HG03135 (cell line): Measurements from ENCODE around the gene TEX29.

ENCODE experiments used
- ATAC-seq: cut with Tn5 transposase; IDR thresholded peaks from one replicate; pipeline ENCODE4 v1.9.1; 2021; ENCODE audit warnings: mild to moderate bottlenecking, moderate library complexity; ENCODE audit not compliant: unreplicated experiment

Gene TEX29

GRCh38 chr13:111389621-111390521, 69.4 kb downstream of the TEX29 start:
- ATAC-seq = no peak

- ATAC-seq = no peak
Measured at GRCh38 chr13:111390522-111391270, 70.3 kb downstream of the TEX29 start.

- ATAC-seq = no peak
Measured at GRCh38 chr13:111392486-111392885, 72.0 kb downstream of the TEX29 start.

- no peak for ATAC-seq
Measured at GRCh38 chr13:111393221-111393790, 72.9 kb downstream of the TEX29 start.
